ENCODE measurements around the gene ATMIN. TPM values are rescaled to one million over a fixed set of nuclear protein-coding genes. Genes with fewer than 3 reads are reported as not detected.

Gene ATMIN
- total and polyA plus RNA-seq, 2 donors from 2014 or later: 18.0 to 31.3 TPM

- Histone ChIP-seq H3K27ac (ENCODE audit: low read depth in 2 of 2, low read length in 2 of 2) (no peak overlapping the region), H3K4me1 (ENCODE audit: control insufficient read depth in 2 of 3, insufficient read depth in 2 of 3, low read depth in 1 of 3, low read length in 3 of 3) (no peaks in the 10 kb centered on the region), H3K9ac (ENCODE audit: low read length in 3 of 3) (no peak overlapping the region), H3K36me3 (ENCODE audit: control insufficient read depth in 2 of 3, insufficient read depth in 3 of 3, low read length in 3 of 3) (no peaks in the 10 kb centered on the region), H3K4me3 (ENCODE audit: low read length in 3 of 3) (no peak overlapping the region), H3K9me3 (ENCODE audit: control insufficient read depth in 2 of 3, insufficient read depth in 1 of 3, low read length in 3 of 3) (no peaks in the 10 kb centered on the region), H3K27me3 (ENCODE audit: control insufficient read depth, insufficient read depth, low read length) (no peaks in the 10 kb centered on the region)
- peak in 2 of 5 donors; percentile 4 to 39 for DNase-seq
- no peak for TF ChIP-seq CTCF (IDR thresholded peaks at IDR 0.05; ENCODE audit: borderline replicate concordance, extremely low read depth, insufficient read depth)
- no peak for FAIRE-seq
- intact Hi-C loops (cut with DNase I): no loop called here
Observed at GRCh38 chr16:81061871-81062608, 26.4 kb downstream of the ATMIN start.

- H3K27me3 ChIP-seq (ENCODE audit: control insufficient read depth, insufficient read depth, low read length): no peaks in the 10 kb centered on the region
- intact Hi-C loops (cut with DNase I): no loop called here
- no peak overlapping the region for H3K4me3 ChIP-seq (ENCODE audit: low read length in 3 of 3)
- H3K9me3 ChIP-seq (ENCODE audit: control insufficient read depth in 2 of 3, insufficient read depth in 1 of 3, low read length in 3 of 3): no peaks in the 10 kb centered on the region
- H3K9ac ChIP-seq (ENCODE audit: low read length in 3 of 3): no peak overlapping the region
- H3K36me3 ChIP-seq (ENCODE audit: control insufficient read depth in 2 of 3, insufficient read depth in 3 of 3, low read length in 3 of 3): no peaks in the 10 kb centered on the region
- DNase-seq: peak in 2 of 5 donors; percentile 23 to 29
- TF ChIP-seq CTCF (IDR thresholded peaks at IDR 0.05; ENCODE audit: borderline replicate concordance, extremely low read depth, insufficient read depth): no peak
- FAIRE-seq: no peak
- no peak overlapping the region for H3K27ac ChIP-seq (ENCODE audit: low read depth in 2 of 2, low read length in 2 of 2)
- H3K4me1 ChIP-seq (ENCODE audit: control insufficient read depth in 2 of 3, insufficient read depth in 2 of 3, low read depth in 1 of 3, low read length in 3 of 3): no peaks in the 10 kb centered on the region
Observed at GRCh38 chr16:81066681-81067080, 31.0 kb downstream of the ATMIN start.

DNA sequence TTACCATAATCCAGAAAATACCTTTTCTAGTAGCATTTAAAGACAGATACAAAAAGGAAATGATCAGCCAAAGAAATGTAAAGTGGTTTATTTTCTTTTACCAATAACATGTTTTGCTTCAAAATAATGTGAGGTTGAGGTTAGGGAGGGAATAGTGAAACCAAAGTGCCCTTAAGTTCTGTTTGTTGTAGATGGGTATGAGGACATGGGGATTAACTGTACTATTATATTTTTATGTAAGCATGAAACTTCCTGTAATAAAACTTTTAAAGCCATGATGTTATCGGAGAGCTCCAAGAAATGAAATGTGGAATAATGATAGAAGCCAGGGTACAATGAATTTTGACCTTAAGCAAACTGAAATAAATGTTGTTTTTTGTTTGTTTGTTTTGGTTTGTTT is 31.5 kb downstream of the ATMIN start:
- H3K27me3 ChIP-seq (ENCODE audit: control insufficient read depth, insufficient read depth, low read length): no peaks in the 10 kb centered on the region
- no peak overlapping the region for H3K9ac ChIP-seq (ENCODE audit: low read length in 3 of 3)
- no peaks in the 10 kb centered on the region for H3K9me3 ChIP-seq (ENCODE audit: control insufficient read depth in 2 of 3, insufficient read depth in 1 of 3, low read length in 3 of 3)
- H3K36me3 ChIP-seq (ENCODE audit: control insufficient read depth in 2 of 3, insufficient read depth in 3 of 3, low read length in 3 of 3): no peaks in the 10 kb centered on the region
- no peak for TF ChIP-seq CTCF (IDR thresholded peaks at IDR 0.05; ENCODE audit: borderline replicate concordance, extremely low read depth, insufficient read depth)
- H3K27ac ChIP-seq (ENCODE audit: low read depth in 2 of 2, low read length in 2 of 2): no peak overlapping the region
- FAIRE-seq: no peak
- H3K4me1 ChIP-seq (ENCODE audit: control insufficient read depth in 2 of 3, insufficient read depth in 2 of 3, low read depth in 1 of 3, low read length in 3 of 3): no peaks in the 10 kb centered on the region
- intact Hi-C loops (cut with DNase I): no loop called here
- DNase-seq: no peak
- no peak overlapping the region for H3K4me3 ChIP-seq (ENCODE audit: low read length in 3 of 3)
